Measurements from ENCODE around the gene NUDCD3.

NUDCD3 gene

DNA sequence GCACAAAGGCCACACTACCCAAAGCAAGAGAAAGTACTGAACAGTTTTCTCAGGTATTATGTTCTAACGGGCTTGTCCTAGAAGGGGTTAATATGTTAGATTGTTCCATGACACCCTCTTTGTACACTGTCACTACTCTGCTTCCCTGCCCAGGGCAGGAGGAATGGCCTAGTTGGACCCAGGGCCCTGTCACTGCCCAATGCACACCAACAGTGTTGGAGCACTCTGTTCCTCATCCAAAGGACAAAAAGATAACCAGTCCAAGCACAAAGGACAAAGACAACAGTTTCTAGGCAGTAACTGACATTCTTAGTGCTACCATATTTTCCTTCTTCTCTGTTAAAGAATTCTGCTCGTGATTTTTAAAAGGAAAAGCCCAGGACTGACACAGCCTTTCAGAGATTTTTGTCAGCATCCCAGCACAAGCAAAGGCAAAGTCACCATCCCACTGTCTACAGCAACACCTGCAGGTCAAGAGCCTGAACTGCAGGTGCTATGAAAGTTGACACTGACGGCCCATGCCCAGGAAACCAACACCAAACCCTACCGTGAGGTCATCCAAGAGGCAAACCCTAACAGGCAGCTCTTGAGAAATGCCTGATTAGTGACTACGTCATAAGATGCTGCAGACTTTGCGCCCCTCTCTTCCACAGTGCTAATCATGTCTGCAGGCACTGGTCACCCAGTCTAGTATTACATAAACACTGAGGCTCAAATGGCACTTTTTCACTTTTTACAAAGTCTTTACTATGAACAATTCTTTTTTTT lies 13.2 kb downstream of the NUDCD3 start:
- TF ChIP-seq GATA2 (IDR thresholded peaks at IDR 0.05; ENCODE audit: low read depth, low read length) (no peak), GATA3 (IDR thresholded peaks at IDR 0.05; ENCODE audit: low read depth, low read length) (no peak)

DNA sequence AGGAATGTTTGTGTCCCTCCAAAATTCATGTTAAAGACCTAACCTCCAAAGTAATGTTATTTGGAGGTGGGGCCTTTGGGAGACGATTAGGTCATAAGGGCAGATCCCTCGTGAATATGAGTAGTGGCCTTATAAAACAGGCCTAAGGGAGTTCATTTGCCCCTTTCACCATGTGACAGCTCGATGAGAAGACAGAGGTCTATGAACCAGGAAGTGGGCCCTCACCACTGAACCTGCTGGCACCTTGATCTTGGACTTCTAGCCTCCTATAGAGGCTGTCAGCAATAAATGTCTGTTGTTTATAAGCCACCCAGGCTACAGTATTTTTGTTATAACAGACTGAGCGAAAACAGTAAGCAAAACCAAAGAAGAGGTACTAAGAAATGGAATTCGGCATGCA lies 14.1 kb downstream of the NUDCD3 start:
- TF ChIP-seq GATA3 (IDR thresholded peaks at IDR 0.05; ENCODE audit: low read depth, low read length) (no peak), GATA2 (IDR thresholded peaks at IDR 0.05; ENCODE audit: low read depth, low read length) (no peak)

DNA sequence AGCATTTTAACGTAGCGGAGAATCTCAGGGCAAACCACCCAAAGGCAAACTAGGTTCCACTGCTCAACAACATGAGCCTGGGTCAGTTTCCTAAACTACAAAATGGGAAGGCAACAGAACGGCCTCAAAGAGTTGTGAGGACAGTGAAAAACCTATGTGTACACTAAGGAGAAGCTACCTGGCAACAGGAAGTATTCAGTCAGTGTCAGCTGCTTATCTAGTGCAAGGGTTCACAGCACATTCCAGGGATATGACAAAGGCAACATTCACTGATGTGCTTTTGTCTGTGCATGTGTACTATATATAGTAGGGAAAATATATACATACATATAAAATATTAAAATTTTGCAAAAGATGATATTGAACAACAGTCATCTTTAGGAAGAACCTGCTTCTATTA lies 17.2 kb downstream of the NUDCD3 start:
- no peak for TF ChIP-seq GATA2 (IDR thresholded peaks at IDR 0.05; ENCODE audit: low read depth, low read length)
- no peak for TF ChIP-seq GATA3 (IDR thresholded peaks at IDR 0.05; ENCODE audit: low read depth, low read length)

DNA sequence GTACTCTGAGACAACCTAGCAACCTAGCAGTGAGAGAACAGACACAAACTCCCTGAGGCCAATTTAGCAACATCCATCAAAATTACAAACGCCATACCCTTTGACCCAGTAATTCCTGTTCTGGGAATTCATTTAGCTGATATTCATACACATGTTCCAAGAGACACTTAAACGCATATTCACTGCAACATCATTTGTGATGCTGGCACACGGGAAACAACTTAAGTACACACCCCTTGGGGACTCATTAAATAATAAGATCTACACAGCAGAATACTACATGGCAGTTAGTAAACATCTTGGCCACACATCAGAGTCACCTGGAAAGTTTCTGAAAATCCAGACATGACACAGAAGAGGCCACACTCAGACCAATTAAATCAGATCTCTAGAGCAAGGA lies 17.6 kb downstream of the NUDCD3 start:
- TF ChIP-seq GATA3 (IDR thresholded peaks at IDR 0.05; ENCODE audit: low read depth, low read length) = no peak

DNA sequence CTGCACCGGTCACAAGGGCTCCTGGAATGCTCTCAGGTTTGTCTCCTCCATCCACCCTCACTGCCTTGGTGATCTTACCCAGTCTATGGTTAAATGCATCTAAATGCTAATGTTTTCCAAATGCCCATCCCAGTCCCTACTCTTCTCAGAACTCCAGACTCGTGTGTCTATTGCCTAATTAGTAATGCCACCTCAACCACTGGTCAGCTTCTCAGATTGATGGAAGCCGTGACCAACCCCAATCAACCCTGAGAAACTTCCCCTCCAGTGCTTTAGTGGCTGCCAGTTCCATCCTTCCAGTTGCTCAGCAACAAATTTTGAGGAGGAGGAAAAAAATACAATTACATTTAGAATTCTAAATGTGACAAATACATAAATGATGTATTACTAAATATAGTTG lies 18.6 kb downstream of the NUDCD3 start:
- TF ChIP-seq GATA3 (IDR thresholded peaks at IDR 0.05; ENCODE audit: low read depth, low read length) = no peak
- TF ChIP-seq GATA2 (IDR thresholded peaks at IDR 0.05; ENCODE audit: low read depth, low read length) = no peak

DNA sequence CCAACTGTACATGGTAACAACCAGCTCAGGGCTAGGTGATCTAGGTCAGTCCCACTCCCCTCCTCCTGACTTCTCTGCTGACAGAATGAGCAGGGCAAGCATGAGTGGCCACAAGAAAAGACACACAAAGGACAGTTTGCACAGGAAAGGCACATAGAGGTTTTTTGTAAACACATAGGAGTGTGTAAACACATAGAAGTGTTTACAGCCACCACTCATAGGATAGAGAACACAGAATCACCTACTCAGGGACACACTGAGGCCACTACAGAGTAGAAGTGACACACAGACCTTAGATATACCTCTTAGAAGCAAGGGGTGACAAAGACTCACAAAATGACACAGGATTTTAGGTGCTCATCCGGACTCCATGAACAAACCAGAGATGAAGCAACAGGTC lies 19.0 kb downstream of the NUDCD3 start:
- TF ChIP-seq GATA2 (IDR thresholded peaks at IDR 0.05; ENCODE audit: low read depth, low read length) (no peak), GATA3 (IDR thresholded peaks at IDR 0.05; ENCODE audit: low read depth, low read length) (no peak)

DNA sequence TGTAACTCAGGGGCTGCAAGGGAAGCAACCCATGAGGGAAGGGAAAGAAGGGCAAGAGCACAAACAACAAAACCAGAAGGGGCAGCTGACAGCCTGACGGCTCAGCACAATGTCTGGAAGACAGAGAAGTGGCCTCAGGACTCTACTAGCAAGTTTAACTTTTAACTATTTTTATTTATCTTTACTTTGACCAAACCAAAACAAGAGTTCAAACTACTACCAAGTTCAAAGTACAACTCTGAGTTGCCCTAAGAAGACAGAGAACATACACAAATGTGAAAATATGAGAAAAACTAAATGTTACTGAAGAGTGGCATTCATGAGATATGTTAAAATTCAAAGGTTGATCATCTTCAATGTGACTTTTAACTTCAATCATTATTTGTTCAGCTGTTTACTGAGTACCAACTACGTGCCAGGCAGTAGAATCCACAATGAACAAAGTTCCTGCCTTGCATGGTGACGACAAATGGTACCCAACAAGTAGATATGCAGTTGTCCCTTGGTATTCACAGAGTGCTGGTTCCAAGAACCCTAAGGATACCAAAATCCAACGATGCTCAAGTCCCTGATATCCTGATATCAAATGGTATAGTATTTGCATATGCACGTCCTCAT lies 19.7 kb downstream of the NUDCD3 start:
- TF ChIP-seq GATA2 (IDR thresholded peaks at IDR 0.05; ENCODE audit: low read depth, low read length) (no peak), GATA3 (IDR thresholded peaks at IDR 0.05; ENCODE audit: low read depth, low read length) (no peak)

DNA sequence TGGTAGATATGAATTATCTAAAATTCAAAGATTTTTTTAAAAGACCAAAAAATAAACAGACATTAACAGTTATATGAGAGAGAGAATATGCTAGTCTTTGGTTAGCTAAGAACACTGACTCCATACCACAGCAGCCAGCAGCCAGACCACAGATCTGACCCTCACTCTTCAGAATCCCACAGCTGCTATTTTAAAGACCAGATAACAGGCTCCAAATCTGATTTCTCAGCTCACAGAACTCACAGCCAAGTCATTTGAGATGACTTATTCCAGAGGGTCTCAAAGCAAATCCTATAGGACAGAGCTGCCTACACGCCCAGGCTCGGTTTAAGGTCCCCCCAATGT lies 20.4 kb downstream of the NUDCD3 start:
- TF ChIP-seq GATA2 (IDR thresholded peaks at IDR 0.05; ENCODE audit: low read depth, low read length) (no peak), GATA3 (IDR thresholded peaks at IDR 0.05; ENCODE audit: low read depth, low read length) (no peak)

DNA sequence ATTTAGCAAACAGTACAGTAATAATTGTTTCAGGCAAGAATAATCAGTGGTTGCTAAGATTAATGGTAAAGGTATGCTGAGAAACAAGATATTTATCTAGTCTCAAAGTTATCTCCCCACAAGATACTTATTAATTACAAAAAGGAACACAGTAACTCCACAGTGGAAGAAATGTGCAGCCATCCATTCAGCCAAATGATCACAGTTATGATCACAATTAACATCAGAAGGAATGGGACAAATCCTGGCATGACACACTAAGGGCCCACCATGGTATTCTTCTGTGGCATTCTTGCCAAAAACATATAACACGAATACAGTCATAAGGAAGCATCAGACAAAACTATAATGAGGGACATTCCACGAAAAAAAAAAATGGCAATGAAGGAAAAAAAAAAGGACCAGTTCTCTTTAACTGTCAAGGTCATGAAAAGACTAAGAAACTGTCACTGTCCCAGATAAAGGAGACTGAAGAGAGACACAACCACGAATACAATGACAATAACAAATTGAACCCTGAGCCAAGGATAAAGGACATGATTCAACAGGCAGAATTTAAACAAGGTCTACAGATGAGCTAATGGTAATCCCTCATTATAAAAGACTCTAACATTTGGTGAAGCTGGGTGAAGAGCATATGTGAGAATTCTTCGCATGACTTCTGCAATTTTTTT lies 20.9 kb downstream of the NUDCD3 start:
- no peak for TF ChIP-seq GATA3 (IDR thresholded peaks at IDR 0.05; ENCODE audit: low read depth, low read length)
- no peak for TF ChIP-seq GATA2 (IDR thresholded peaks at IDR 0.05; ENCODE audit: low read depth, low read length)

DNA sequence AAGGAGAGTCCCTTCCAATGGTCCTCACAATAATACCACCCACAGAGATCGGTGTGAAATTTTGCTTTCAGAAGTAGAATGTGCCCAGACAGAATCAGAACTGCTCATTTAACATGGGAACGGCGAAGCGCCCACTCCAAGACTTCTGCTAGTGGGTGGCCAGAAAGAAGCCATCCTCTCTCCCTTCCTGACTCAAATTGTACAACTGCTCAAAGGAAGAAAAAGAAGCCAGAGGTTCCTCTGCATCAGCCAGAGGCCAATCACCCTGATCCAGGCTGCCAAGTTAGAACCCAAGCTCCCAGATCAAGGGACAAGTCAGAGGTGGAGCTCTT lies 23.3 kb downstream of the NUDCD3 start:
- TF ChIP-seq GATA2 (IDR thresholded peaks at IDR 0.05; ENCODE audit: low read depth, low read length) (no peak), GATA3 (IDR thresholded peaks at IDR 0.05; ENCODE audit: low read depth, low read length) (no peak)

DNA sequence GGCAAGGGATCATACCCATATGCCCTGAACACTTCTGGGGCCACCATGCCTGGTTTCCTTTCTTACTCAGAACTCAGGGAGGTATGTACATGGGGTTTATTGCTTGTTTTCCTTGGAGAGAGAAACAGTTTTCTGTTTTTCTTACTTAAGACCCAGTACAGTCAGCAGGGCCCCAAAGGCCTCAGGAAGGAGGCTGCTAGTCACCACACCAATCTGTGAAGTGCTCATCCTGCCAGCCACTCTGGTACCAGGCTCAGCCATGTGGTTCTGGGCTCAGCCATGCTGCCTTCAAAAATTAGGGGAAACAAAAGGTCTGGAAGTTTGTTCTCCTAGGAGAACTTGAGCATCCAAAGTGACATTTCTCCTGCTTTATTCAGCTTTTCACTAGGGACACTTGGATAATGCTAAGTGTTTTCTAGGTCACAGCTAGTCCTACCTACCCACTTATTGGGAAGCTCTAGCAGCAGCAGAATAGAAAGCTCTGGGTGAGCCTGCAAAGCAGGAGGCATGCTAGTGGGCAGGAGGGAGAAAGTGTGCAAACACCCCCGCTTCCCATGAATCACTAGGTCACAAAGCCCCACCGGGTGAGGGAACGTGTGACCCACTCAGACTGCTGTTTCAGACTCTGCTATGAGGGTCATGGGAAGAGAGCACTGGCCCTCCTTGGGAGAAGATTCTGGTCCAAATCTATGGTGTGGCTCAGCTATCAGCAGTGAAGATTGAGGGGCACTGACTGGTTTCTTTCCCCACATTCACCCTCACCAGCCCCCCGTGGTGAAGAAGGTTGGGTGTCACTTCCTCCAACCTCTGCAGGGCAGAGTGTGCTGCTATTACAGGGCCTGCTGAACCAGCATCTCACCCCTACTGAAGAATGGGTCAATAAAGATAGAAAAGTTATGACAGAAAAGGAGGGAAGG lies 23.9 kb downstream of the NUDCD3 start:
- no peak for TF ChIP-seq GATA2 (IDR thresholded peaks at IDR 0.05; ENCODE audit: low read depth, low read length)
- TF ChIP-seq GATA3 (IDR thresholded peaks at IDR 0.05; ENCODE audit: low read depth, low read length) = no peak

DNA sequence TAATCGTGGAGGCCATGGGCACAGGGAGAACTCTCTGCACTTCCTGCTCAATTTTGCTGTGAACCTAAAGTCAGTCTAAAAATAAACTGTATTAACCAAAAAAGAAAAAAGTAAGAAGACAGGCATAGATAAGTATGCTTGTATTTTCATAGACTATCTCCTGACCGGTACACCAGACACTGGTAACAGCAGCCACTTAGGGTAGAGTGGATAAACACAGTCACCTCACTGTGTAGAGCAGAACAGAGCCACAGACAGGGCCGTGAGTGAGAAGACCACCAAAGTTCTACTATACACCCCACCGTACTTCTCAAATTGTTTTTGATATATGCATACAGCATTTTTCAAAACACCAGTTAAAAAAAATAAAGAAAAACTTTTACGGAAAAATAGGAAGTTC lies 25.0 kb downstream of the NUDCD3 start:
- TF ChIP-seq GATA2 (IDR thresholded peaks at IDR 0.05; ENCODE audit: low read depth, low read length) (no peak), GATA3 (IDR thresholded peaks at IDR 0.05; ENCODE audit: low read depth, low read length) (no peak)

DNA sequence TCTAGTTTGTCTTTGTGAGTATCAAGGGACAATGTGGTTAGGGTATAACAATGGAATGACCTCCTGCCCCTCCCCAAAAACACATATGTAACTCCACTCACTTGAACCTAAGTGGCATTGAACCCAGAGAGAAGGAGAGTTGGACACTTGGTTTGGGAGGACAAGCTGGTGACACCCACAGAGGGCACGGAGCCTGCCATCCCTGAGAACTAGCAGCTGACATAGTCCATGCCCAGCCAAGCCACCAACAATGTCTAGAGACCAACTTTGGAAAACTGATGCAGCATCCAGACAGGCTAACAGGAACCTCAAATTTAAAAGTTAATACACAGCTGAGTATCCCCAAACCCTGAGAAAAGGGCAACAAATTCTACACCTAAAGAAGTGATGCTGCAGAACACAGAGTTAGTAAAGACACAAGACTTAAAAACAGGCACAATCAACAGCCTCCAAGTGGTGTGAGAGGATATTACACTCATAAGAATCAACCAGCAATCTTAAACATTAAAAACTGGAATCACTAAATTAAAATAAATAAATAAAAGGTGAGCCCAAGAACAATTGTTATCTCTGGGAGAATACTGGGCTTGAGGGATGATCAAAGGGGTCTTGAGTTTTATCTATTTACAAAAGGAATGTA lies 27.2 kb downstream of the NUDCD3 start:
- TF ChIP-seq GATA2 (IDR thresholded peaks at IDR 0.05; ENCODE audit: low read depth, low read length) (no peak), GATA3 (IDR thresholded peaks at IDR 0.05; ENCODE audit: low read depth, low read length) (no peak)

DNA sequence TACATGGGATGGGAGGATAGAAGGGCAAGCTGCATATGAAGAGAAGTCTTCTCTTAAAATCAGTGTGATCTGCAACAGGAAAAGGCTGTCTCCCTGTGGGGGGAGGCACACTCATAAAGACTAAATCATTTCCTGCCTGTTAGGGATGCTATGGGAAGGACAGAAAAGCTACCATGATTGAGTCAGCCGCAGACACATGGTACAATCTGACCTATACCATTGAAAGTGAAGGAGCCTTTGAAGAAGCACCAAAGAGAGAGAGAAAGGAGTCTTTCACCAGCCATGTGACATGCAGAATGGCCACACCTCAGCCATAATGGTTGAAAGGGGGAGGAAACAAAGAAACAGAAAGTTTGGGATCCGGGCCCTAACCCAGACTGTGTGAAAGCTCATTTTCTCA lies 29.1 kb downstream of the NUDCD3 start:
- no peak for TF ChIP-seq GATA2 (IDR thresholded peaks at IDR 0.05; ENCODE audit: low read depth, low read length)
- no peak for TF ChIP-seq GATA3 (IDR thresholded peaks at IDR 0.05; ENCODE audit: low read depth, low read length)
